GM11168 (cell line): ENCODE measurements around the gene CSRP3.

Experiments
- in situ Hi-C: fragments of 300-500 bp; cut with MboI; formaldehyde crosslinking; loops from one replicate; pipeline ENCODE4 v1.12.0; 2022; ENCODE audit warnings: low sequenced_read_pairs; ENCODE audit not compliant: unreplicated experiment

Gene CSRP3

GRCh38 chr11:19191530-19192169 lies 10.1 kb downstream of the CSRP3 start:
- in situ Hi-C loops = no loop called here

DNA sequence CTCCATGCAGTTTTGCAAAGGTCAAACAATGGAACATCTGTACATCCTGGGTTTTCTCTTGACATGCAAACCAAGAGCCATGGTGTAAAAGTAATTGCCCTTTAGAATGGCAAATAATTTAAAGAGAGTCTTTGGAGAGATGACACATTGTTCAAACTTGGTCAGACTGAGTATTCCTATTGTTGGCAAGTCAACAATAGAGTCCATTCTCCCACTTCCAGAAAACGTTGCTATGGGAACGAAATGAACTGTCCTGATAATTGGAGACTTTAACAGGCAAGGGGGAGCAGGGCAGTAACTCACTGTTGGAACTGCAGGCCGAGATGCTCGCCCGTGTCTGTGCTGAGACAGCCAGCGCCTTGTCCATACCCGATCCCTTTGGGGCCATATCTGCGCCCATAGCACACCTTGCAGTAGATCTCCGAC lies 13.9 kb downstream of the CSRP3 start:
- in situ Hi-C loops = no loop called here

- in situ Hi-C loops = no loop called here
Observed at GRCh38 chr11:19187114-19187832, 14.5 kb downstream of the CSRP3 start.

GRCh38 chr11:19185516-19186052 lies 16.2 kb downstream of the CSRP3 start:
- in situ Hi-C loops = no loop called here

- in situ Hi-C loops = no loop called here
Observed at GRCh38 chr11:19185036-19185435, 16.7 kb downstream of the CSRP3 start.

- in situ Hi-C loops = no loop called here
Observed at GRCh38 chr11:19183646-19184045, 18.1 kb downstream of the CSRP3 start.

- in situ Hi-C loops = no loop called here
Observed at GRCh38 chr11:19181531-19182261, 20.1 kb downstream of the CSRP3 start.

GRCh38 chr11:19176629-19177186 lies 25.1 kb downstream of the CSRP3 start:
- in situ Hi-C loops = no loop called here

GRCh38 chr11:19173964-19174638 lies 27.7 kb downstream of the CSRP3 start:
- in situ Hi-C loops = no loop called here

GRCh38 chr11:19173004-19173689 lies 28.6 kb downstream of the CSRP3 start:
- in situ Hi-C loops = no loop called here

DNA sequence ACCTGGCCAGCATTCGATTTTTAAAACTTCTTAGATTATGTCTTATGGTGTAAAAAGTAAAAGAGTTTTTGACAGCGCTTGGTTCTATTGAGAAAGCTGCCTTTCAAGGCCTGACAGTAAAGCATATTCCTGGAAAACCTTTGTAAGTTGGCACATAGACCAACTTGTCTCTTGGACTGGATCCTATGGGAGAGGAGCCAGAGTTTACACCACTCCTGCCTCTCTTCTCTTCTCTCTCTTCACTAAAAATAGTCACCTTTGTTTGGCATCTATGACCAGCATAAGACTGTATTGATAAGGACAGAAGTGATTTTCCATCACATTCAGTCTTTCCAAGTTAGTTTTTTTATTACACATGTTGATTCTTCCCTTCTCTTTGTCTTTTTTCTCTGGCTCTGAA lies 33.7 kb downstream of the CSRP3 start:
- in situ Hi-C loops = no loop called here

- in situ Hi-C loops = no loop called here
Observed at GRCh38 chr11:19164881-19165280, 36.9 kb downstream of the CSRP3 start.

DNA sequence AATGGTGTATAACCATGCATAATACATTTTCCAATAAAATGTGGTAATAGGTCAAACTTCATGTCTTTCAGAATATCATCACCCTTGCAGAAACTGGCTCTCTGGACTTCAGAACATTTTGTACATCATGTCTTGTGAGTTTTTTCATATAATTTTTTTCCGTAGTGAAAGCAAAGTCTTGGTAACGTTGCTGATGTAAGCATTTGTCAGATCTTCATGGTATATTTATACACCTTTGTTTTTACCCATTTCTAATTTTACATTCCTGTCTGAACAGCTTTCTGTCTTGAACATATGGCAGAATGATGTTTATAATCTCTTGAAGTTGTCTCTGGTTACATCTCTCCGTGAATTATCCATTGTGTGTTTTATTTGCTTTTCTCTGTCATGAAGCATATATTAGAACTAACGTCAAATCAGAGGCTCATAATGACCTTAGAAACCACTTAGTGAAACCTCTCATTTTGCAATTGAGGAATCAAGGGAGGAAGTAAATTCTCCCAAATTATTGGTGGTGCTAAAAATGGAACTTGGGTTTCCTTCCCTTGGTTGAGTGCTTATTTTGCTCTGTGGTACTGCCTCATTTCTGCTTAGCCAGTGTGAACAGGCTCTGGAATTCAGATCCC lies 37.4 kb downstream of the CSRP3 start:
- in situ Hi-C loops = no loop called here

- in situ Hi-C loops = no loop called here
Observed at GRCh38 chr11:19163617-19164016, 38.2 kb downstream of the CSRP3 start.

DNA sequence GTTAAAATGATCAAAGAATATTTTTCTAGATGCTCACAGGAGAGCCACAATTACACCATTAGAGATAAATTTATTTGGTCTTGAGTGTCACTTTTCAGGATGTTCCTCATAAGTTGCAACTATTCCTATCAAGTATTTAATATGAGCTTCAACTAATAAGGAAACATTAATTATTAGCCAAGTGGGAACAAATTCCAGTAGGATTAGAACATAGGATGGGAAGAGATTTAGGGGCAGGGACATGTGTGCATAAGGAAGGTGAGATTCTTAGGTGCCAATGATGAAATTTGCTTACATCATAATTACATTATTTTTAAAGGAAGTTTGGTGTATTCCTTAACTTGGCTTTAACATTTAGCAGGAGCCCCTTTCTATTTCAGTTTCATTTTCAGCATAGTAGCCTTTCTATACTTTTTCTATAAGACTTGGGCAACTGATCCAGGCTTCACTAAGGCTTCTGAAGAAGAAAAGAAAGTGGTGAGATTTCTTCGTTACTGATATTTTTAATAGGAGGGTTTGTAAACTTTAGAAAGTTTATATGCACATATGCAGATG lies 38.8 kb downstream of the CSRP3 start:
- in situ Hi-C loops = no loop called here

GRCh38 chr11:19161651-19162050 lies 40.1 kb downstream of the CSRP3 start:
- in situ Hi-C loops = no loop called here

DNA sequence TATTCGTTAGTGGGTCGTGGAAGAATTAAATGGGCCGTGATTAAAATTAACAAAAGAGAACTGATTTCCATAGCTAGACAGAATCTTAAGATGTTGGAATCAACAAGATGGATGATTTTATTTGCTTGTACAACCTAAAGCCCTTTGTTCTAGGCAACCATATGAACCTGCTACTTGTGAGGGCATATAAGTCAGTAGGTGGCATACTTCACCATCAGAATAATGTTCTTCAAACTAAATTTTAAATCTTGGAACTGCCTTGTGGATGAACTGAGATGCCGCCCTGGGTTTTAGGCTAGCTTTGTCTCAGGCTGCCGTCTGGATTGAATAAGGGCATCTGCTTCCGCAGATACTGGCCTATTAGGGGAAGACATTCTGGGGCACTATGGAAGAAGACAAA lies 40.9 kb downstream of the CSRP3 start:
- in situ Hi-C loops = no loop called here

GRCh38 chr11:19156892-19157291 lies 44.9 kb downstream of the CSRP3 start:
- in situ Hi-C loops = no loop called here

DNA sequence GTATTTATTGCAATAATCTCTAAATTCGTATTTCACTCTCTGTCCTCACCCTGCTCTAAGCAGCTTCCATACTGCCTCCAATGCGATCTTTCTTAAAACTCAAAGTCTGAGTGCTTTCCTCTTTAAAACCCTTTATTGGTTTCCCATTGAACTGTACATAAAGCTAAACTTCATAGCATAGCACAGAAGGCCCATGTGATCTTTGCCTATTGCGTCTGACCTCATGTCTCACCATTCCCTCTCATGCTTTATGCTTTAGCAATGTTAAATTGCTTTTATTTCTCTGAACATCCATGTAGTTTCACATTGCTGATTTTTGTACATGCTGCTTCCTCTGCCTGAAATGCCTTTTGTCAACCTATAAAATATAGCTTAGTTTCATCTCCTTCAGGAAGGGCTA lies 56.5 kb downstream of the CSRP3 start:
- in situ Hi-C loops = no loop called here
